Spleen (tissue), 11 donors: Measurements from ENCODE around the gene NFIA. TPM values are rescaled to one million over a fixed set of nuclear protein-coding genes. Genes with fewer than 3 reads are reported as not detected.

Source experiments
- DNase-seq: peaks from one replicate; pipeline ENCODE4 v3.0.0-alpha.2; 2020
- H3K27ac ChIP-seq, 8 donors: fragments of 200-600 bp; sonication (generic) in 7 of 8; 1 replicate in 4 of 8; 2 replicates in 4 of 8; pipeline versions ENCODE4 v1.5.0 to v1.8.0; 2016 to 2021; ENCODE audit warnings: inconsistent platforms in 4 of 8, mild to moderate bottlenecking in 4 of 8, moderate library complexity in 1 of 8
- H3K27me3 ChIP-seq, 7 donors: fragments of 200-600 bp; sonication (generic) in 6 of 7; replicated peaks in 1 of 7; 1 replicate in 4 of 7; 2 replicates in 3 of 7; pipeline versions ENCODE4 v1.5.0 to v1.8.0; 2016 to 2021; ENCODE audit warnings: inconsistent platforms in 3 of 7, mild to moderate bottlenecking in 1 of 7
- H3K36me3 ChIP-seq, 6 donors: fragments of 200-600 bp; sonication (generic) in 5 of 6; 1 replicate in 4 of 6; 2 replicates in 2 of 6; pipeline versions ENCODE4 v1.5.0 to v1.8.0; 2016 to 2021; ENCODE audit warnings: inconsistent platforms in 2 of 6
- H3K4me1 ChIP-seq, 6 donors: fragments of 200-600 bp; sonication (generic) in 5 of 6; 1 replicate in 3 of 6; 2 replicates in 3 of 6; pipeline versions ENCODE4 v1.5.0 to v1.8.0; 2016 to 2021; ENCODE audit warnings: inconsistent platforms in 3 of 6
- H3K4me3 ChIP-seq, 8 donors: fragments of 200-600 bp; sonication (generic) in 7 of 8; 1 replicate in 4 of 8; 2 replicates in 4 of 8; pipeline versions ENCODE4 v1.5.0 to v1.8.0; 2016 to 2021; ENCODE audit warnings: inconsistent platforms in 4 of 8, mild to moderate bottlenecking in 4 of 8, moderate library complexity in 2 of 8
- H3K9me3 ChIP-seq, 8 donors: fragments of 200-600 bp; sonication (generic) in 7 of 8; 1 replicate in 4 of 8; 2 replicates in 4 of 8; pipeline versions ENCODE4 v1.5.0 to v1.8.0; 2016 to 2021; ENCODE audit warnings: inconsistent platforms in 4 of 8
- CTCF ChIP-seq, 11 experiments: fragments of 200-600 bp in 7 of 11; fragments of 450-650 bp in 4 of 11; sonication (generic) in 4 of 11; IDR thresholded peaks in 8 of 11; conservative IDR thresholded peaks in 3 of 11; 1 replicate in 7 of 11; 2 replicates in 4 of 11; pipeline versions ENCODE4 v1.4.0 to v1.8.0; 2016 to 2021; ENCODE audit warnings: antibody characterized with exemption in 11 of 11, inconsistent platforms in 4 of 11, mild to moderate bottlenecking in 1 of 11
- POLR2A ChIP-seq, 3 donors: fragments of 450-650 bp; IDR thresholded peaks; one replicate each; pipeline ENCODE4 v1.5.1; 2017; ENCODE audit warnings: antibody characterized with exemption in 3 of 3, mild to moderate bottlenecking in 1 of 3
- POLR2AphosphoS5 ChIP-seq, 3 donors: sonication (generic); formaldehyde crosslinking; IDR thresholded peaks; one replicate each; pipeline ENCODE4 v1.5.1; 2017; ENCODE audit warnings: antibody characterized with exemption in 3 of 3
- WGBS, 5 donors: extraction: QIAGEN DNeasy Blood & Tissue Kit in 3 of 5; methylation state at CpG; one replicate each; pipeline versions ENCODE4 v1.1.5 to v1.1.7; 2013 to 2018; 5-methylcytosine and 5-hydroxymethylcytosine counted together
- intact Hi-C: fragments of 100-400 bp; cut with DNase I; formaldehyde crosslinking; loops from one replicate; pipeline ENCODE4 v1.15.0; 2023; ENCODE audit warnings: low total_unique reads
- polyA plus RNA-seq, 3 donors: library from polyadenylated mRNA; stranded (reverse); fragments of 200-250 nt; gene quantifications; one replicate each; pipeline ENCODE4 v1.2.1, GENCODE V29; 2013
- total RNA-seq, 7 donors: library from RNA; depleted of rRNA in 3 of 7; stranded (reverse); fragments of >200 nt in 3 of 7; fragmentation: NEBNext Ultra II Directional in 4 of 7; extraction: Animal tissue kit (Norgen Biotek cat#: 25700) in 4 of 7; gene quantifications; one replicate each; pipeline versions ENCODE4 v1.1.0 to v1.2.1, GENCODE V29; 2016 to 2021
- donor health status: healthy with polysubstance abuse.
- donor health status: DM: no; HTN: no; CAD: no; lungs with moderate emphysema.
- donor health status: DM: no; HTN: no; CAD: no.
- donor health status: Bipolar disorder and iron deficiency.
- donor health status: healthy.
- donor health status: DM: no; HTN: no; CAD: no.
- donor health status: DM: yes; HTN: yes; CAD: no.

NFIA gene
- total and polyA plus RNA-seq, 10 donors, result 3.1 to 76.8 (median 35.5) TPM

- no peaks in the 10 kb centered on the region for H3K36me3 ChIP-seq
- H3K4me1 ChIP-seq, result peaks cover 0 to 2% (median 0%) of the 10 kb centered on the region in 6 donors
- no peak for TF ChIP-seq CTCF (IDR thresholded peaks at IDR 0.05 in 8 of 11, conservative IDR thresholded peaks at IDR 0.05 in 3 of 11)
- TF ChIP-seq POLR2A (IDR thresholded peaks at IDR 0.05), result no peak
- no peak for TF ChIP-seq POLR2AphosphoS5 (IDR thresholded peaks at IDR 0.05)
- WGBS, 5 donors, result 84 to 94% (median 91%) methylated on average over 2 of the region's 2 CpGs
- no peaks in the 10 kb centered on the region for H3K27me3 ChIP-seq
- intact Hi-C loops, result no loop called here
- no peaks in the 10 kb centered on the region for H3K9me3 ChIP-seq
- no peak overlapping the region for H3K4me3 ChIP-seq
- DNase-seq, result no peak
- H3K27ac ChIP-seq, result no peak overlapping the region
These were observed 345.1 kb downstream of the NFIA start for GRCh38 chr1:61427510-61427909.

GRCh38 chr1:61428146-61428545 is 345.8 kb downstream of the NFIA start:
- TF ChIP-seq CTCF (IDR thresholded peaks at IDR 0.05 in 8 of 11, conservative IDR thresholded peaks at IDR 0.05 in 3 of 11) (no peak), POLR2AphosphoS5 (IDR thresholded peaks at IDR 0.05) (no peak), POLR2A (IDR thresholded peaks at IDR 0.05) (no peak)
- H3K4me1 ChIP-seq, result peaks cover 0 to 2% (median 0%) of the 10 kb centered on the region in 6 donors
- no peak for DNase-seq
- no peaks in the 10 kb centered on the region for H3K36me3 ChIP-seq
- no peak overlapping the region for H3K27ac ChIP-seq
- no peaks in the 10 kb centered on the region for H3K9me3 ChIP-seq
- 90 to 95% (median 94%) methylated on average over 2 of the region's 2 CpGs for WGBS, 5 donors
- H3K4me3 ChIP-seq, result no peak overlapping the region
- intact Hi-C loops, result no loop called here
- H3K27me3 ChIP-seq, result no peaks in the 10 kb centered on the region

- intact Hi-C loops, result no loop called here
- H3K4me1 ChIP-seq, result peaks cover 0 to 9% (median 0%) of the 10 kb centered on the region in 6 donors
- DNase-seq, result no peak
- TF ChIP-seq CTCF (IDR thresholded peaks at IDR 0.05 in 8 of 11, conservative IDR thresholded peaks at IDR 0.05 in 3 of 11) (no peak), POLR2A (IDR thresholded peaks at IDR 0.05) (no peak), POLR2AphosphoS5 (IDR thresholded peaks at IDR 0.05) (no peak)
- H3K27me3 ChIP-seq, result no peaks in the 10 kb centered on the region
- H3K27ac ChIP-seq, result no peak overlapping the region
- no peaks in the 10 kb centered on the region for H3K9me3 ChIP-seq
- WGBS, 5 donors, result 82 to 89% (median 85%) methylated on average over 7 of the region's 7 CpGs
- no peaks in the 10 kb centered on the region for H3K36me3 ChIP-seq
- H3K4me3 ChIP-seq, result no peak overlapping the region
These were observed 350.4 kb downstream of the NFIA start for GRCh38 chr1:61432616-61433388.

DNA sequence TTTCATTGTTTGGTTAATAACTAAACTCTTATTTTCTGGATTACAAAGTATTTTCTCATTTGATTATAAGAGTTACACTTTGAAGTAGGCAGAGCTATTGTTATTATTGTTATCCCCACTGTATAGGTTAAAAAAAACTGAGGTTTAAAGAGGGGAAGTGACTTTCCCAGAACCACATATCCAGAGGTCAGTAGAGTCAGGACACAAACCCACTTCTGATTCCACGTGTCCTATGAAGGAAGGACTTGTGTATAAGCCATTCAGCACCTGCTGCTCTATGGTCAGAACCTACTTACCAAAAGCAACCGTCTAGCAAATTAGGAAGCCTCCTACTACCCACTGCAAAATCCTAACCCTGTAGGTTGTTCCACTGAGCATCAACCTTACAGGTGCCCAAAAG is 351.3 kb downstream of the NFIA start:
- Histone ChIP-seq H3K9me3 (no peaks in the 10 kb centered on the region), H3K27me3 (no peaks in the 10 kb centered on the region), H3K4me1 (peaks cover 0 to 9% (median 0%) of the 10 kb centered on the region in 6 donors), H3K36me3 (no peaks in the 10 kb centered on the region), H3K4me3 (no peak overlapping the region), H3K27ac (no peak overlapping the region)
- DNase-seq, result no peak
- intact Hi-C loops, result no loop called here
- WGBS, 5 donors, result 61 to 86% (median 68%) methylated on average over 2 of the region's 2 CpGs
- no peak for TF ChIP-seq POLR2A (IDR thresholded peaks at IDR 0.05)
- TF ChIP-seq POLR2AphosphoS5 (IDR thresholded peaks at IDR 0.05), result no peak
- no peak for TF ChIP-seq CTCF (IDR thresholded peaks at IDR 0.05 in 8 of 11, conservative IDR thresholded peaks at IDR 0.05 in 3 of 11)
